ENCODE data around the gene EPM2A. TPM values are rescaled to one million over a fixed set of nuclear protein-coding genes. Genes with fewer than 3 reads are reported as not detected.

EPM2A gene
- total and polyA plus RNA-seq, 10 of the 15 experiments (the other 5 are each of a cell fraction or from before 2014, with no cell fraction given): 3.4 to 13.0 (median 7.9) TPM

GRCh38 chr6:145733207-145733606 is 2.1 kb downstream of the EPM2A start:
- Histone ChIP-seq H4K20me1 (ENCODE audit: control insufficient read depth, insufficient read depth) (no peaks in the 10 kb centered on the region), H3K79me2 (ENCODE audit: control insufficient read depth, insufficient read depth, low read length) (peaks cover 9% of the 10 kb centered on the region), H3K4me2 (ENCODE audit: control insufficient read depth, insufficient read depth) (no peak overlapping the region), H3K9me3 (replicated peaks; ENCODE audit: control insufficient read depth, insufficient read depth, low read length) (peaks cover 14% of the 10 kb centered on the region; the same call in 2 of the 3 replicates), H2AFZ (ENCODE audit: control insufficient read depth, low read depth, low read length) (no peak overlapping the region), H3K4me3 (no peak overlapping the region), H3K27me3 (replicated peaks in 1 of 2; ENCODE audit: control insufficient read depth in 2 of 2, insufficient read depth in 2 of 2, low read length in 1 of 2) (no peaks in the 10 kb centered on the region), H3K9ac (ENCODE audit: control insufficient read depth, insufficient read depth, low read length) (no peak overlapping the region), H3K4me1 (ENCODE audit: control insufficient read depth, insufficient read depth, low read length) (no peaks in the 10 kb centered on the region; the same call in 1 of the 2 replicates), H3K27ac (ENCODE audit: control insufficient read depth, insufficient read depth) (no peak overlapping the region), H3K36me3 (ENCODE audit: control insufficient read depth in 2 of 2, insufficient read depth in 2 of 2, low read length in 1 of 2) (no peaks in the 10 kb centered on the region)
- no TSS peak for BruUV-seq (replicated peaks)
- CTCF ChIA-PET: interaction anchor here (0.9 to 2.2 kb wide), 4 partner anchors 47 to 233 kb away, joined by 3 to 10 read pairs (median 4); no protein-coding TSS in a partner anchor
- RAD21 ChIA-PET (ENCODE audit: unreplicated experiment): interaction anchor here (0.8 to 1.8 kb wide), 4 partner anchors 82 to 155 kb away, joined by 3 to 8 read pairs (median 6); partner anchors contain the start of gene FBXO30
- POLR2A ChIA-PET: interaction anchor here (0.9 to 1.5 kb wide), 2 partner anchors 9 to 81 kb away, joined by 3 to 4 read pairs; partner anchors contain the start of gene FBXO30
- intact Hi-C loops (cut with micrococcal nuclease; ENCODE audit: unreplicated experiment) (no loop called here), in situ Hi-C loops (cut with MboI) (no loop called here)
- SMC1A ChIA-PET (ENCODE audit: uncharacterized antibody, unreplicated experiment): interaction anchor here (0.6 to 1.4 kb wide), 8 partner anchors 9 to 610 kb away, joined by 3 to 6 read pairs (median 4); no protein-coding TSS in a partner anchor
- no peak for DNase-seq (ENCODE audit: low read depth, low spot score)
- no peak for FAIRE-seq
- ATAC-seq: no peak
- 100% methylated on average over 1 of the region's 1 CpG for WGBS (ENCODE audit: insufficient coverage, insufficient replicate concordance, low lambda C conversion rate, missing lambda C conversion rate)
- TF ChIP-seq BMI1 (IDR thresholded peaks at IDR 0.05; ENCODE audit: borderline replicate concordance) (no peak), EED (IDR thresholded peaks at IDR 0.05; ENCODE audit: low read depth) (no peak), CREM (IDR thresholded peaks at IDR 0.05; ENCODE audit: low read depth) (no peak), NFYA (IDR thresholded peaks at IDR 0.05; ENCODE audit: borderline replicate concordance, low read depth, low read length) (no peak), EZH2 (IDR thresholded peaks at IDR 0.05; ENCODE audit: borderline replicate concordance, control insufficient read depth, low read depth, low read length) (no peak), IKZF1 (conservative IDR thresholded peaks at IDR 0.05) (no peak), TARDBP (IDR thresholded peaks at IDR 0.05; ENCODE audit: borderline replicate concordance) (no peak)

GRCh38 chr6:145731447-145731846 is 3.9 kb downstream of the EPM2A start:
- Histone ChIP-seq H3K27me3 (replicated peaks in 1 of 2; ENCODE audit: control insufficient read depth in 2 of 2, insufficient read depth in 2 of 2, low read length in 1 of 2) (no peaks in the 10 kb centered on the region), H3K4me3 (no peak overlapping the region), H3K27ac (ENCODE audit: control insufficient read depth, insufficient read depth) (no peak overlapping the region), H3K4me1 (ENCODE audit: control insufficient read depth, insufficient read depth, low read length) (no peaks in the 10 kb centered on the region; the same call in 1 of the 2 replicates), H3K9ac (ENCODE audit: control insufficient read depth, insufficient read depth, low read length) (no peak overlapping the region), H3K36me3 (ENCODE audit: control insufficient read depth in 2 of 2, insufficient read depth in 2 of 2, low read length in 1 of 2) (no peaks in the 10 kb centered on the region), H2AFZ (ENCODE audit: control insufficient read depth, low read depth, low read length) (no peak overlapping the region), H4K20me1 (ENCODE audit: control insufficient read depth, insufficient read depth) (no peaks in the 10 kb centered on the region), H3K4me2 (ENCODE audit: control insufficient read depth, insufficient read depth) (no peak overlapping the region), H3K79me2 (ENCODE audit: control insufficient read depth, insufficient read depth, low read length) (peaks cover 9% of the 10 kb centered on the region), H3K9me3 (replicated peaks; ENCODE audit: control insufficient read depth, insufficient read depth, low read length) (peaks cover 14% of the 10 kb centered on the region; the same call in 2 of the 3 replicates)
- BruUV-seq (replicated peaks): no TSS peak
- TF ChIP-seq SP1 (IDR thresholded peaks at IDR 0.05; ENCODE audit: low read depth, low read length) (no peak), KAT2A (conservative IDR thresholded peaks at IDR 0.05; ENCODE audit: control insufficient read depth, low read depth, low read length) (no peak), ELK1 (IDR thresholded peaks at IDR 0.05; ENCODE audit: low read depth, low read length) (no peak)
- intact Hi-C loops (cut with micrococcal nuclease; ENCODE audit: unreplicated experiment): no loop called here
- DNase-seq (ENCODE audit: low read depth, low spot score): no peak
- SMC1A ChIA-PET (ENCODE audit: uncharacterized antibody, unreplicated experiment): interaction anchor here (0.6 kb wide), 1 partner anchor 175 kb away, joined by 3 read pairs; no protein-coding TSS in a partner anchor
- in situ Hi-C loops (cut with MboI): no loop called here
- CTCF ChIA-PET: interaction anchor here (0.6 to 2.2 kb wide), 4 partner anchors 28 to 157 kb away, joined by 3 to 10 read pairs (median 4); no protein-coding TSS in a partner anchor
- no peak for FAIRE-seq
- RAD21 ChIA-PET (ENCODE audit: unreplicated experiment): no interaction called here
- ATAC-seq: no peak
- POLR2A ChIA-PET: no interaction called here
- 100% methylated on average over 1 of the region's 1 CpG for WGBS (ENCODE audit: insufficient coverage, insufficient replicate concordance, low lambda C conversion rate, missing lambda C conversion rate)
